GM21526 (cell line): Measurements from ENCODE around the gene CYP3A5.
"Not testable (repeated sequence)": the region's sequence is repeated elsewhere in the genome, so short reads cannot be mapped to it uniquely, and the experiment has no call there.

Experiments
- ATAC-seq: cut with Tn5 transposase; IDR thresholded peaks from one replicate; pipeline ENCODE4 v1.9.1; 2021; ENCODE audit warnings: moderate library complexity; ENCODE audit not compliant: unreplicated experiment, low FRiP score

The CYP3A5 gene

DNA sequence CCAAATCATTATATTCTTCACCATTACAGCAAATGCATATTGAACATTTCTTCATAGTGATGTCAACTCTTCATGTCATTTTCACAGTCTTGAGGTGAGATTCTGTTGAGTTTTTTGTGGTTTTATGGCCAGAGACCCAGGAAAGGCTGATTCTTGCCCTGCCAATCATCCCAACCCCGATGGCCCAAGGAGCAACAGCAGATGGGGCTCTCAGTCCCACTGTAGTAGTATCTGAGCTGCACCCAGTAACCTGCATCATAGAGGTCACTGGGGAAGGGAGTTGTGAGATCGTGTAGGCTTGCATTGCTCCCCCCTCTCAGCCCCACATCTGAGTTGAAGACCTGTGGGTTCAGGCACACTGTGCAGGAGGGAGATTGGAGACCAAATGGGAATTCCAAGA is 36.3 kb downstream of the CYP3A5 start:
- ATAC-seq = no peak

DNA sequence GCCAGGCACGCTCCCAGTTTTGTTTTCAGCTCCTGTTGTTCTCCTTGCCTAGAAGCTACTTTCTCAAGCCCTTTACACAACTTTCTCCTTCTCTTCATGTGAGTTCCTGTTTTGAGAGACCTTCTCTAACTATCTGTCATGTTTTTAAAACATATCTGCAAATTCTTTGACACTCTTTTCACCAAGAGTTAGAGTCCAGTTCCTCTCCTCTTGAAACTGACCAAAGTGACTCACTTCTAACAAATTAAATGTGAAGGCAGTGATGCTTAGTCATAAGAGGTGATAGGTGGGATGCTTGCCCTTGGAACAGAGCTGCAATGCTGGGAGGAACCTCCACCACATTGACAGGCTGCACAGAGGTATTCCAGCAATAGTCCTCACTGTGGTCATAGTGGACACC is 37.8 kb downstream of the CYP3A5 start:
- ATAC-seq = no peak

DNA sequence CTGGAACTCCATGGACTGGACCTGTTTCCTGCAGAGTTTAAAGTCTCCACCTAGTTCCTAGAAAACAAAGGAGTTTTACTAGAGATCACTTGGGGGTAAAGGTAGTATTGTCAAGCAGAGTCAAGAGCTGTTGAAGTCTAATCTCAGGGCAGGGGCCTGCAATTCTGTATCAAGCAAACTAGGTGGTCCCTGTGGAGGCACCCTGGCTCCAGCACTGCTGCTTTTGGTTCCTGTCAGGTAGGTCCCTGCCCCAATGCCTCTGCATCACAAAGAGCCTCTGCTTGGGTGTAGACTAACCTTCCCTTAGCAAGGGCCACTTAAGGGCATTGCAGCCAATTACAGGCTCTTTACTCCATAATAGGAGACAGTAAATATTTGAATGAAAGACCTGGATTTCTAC is 40.5 kb downstream of the CYP3A5 start:
- no peak for ATAC-seq

DNA sequence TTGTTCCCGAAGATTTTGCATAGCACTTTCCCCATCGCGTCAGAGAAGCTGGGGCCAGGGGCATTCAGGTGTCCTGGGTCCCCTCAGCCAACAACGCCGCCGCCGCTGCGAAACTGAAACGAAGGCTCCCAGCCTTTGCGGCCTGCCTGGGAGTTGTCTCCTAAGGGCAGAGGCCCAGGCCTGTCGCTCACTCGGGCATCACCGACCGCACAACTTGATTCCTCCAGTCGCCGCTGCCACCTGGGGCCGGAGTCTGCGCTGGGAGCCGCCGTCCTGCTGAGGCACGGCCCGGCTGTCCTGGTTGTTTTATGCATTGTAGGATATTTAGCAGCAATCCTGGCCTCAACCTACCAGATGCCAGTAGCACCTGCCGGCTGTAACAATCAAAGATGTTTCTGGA is 41.1 kb downstream of the CYP3A5 start:
- ATAC-seq = no peak

DNA sequence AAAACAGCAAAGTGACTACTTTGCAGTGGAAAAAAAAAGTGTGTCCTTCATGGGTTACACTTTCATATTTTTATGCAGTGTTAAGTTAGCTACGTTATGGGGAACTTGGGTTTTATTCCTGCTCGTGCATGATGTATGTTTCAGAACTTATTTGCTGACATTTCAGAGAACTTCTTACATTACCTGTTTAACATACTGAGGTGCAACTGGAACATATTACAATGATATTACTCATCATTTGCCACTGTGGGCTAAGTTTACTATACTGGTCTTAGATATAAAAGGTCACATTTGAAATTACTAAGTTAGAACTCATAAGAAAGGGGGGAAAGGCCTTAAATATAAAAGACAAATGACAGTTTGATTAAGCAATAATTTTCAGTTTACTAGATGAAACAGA is 42.4 kb downstream of the CYP3A5 start:
- ATAC-seq = not testable (repeated sequence)

DNA sequence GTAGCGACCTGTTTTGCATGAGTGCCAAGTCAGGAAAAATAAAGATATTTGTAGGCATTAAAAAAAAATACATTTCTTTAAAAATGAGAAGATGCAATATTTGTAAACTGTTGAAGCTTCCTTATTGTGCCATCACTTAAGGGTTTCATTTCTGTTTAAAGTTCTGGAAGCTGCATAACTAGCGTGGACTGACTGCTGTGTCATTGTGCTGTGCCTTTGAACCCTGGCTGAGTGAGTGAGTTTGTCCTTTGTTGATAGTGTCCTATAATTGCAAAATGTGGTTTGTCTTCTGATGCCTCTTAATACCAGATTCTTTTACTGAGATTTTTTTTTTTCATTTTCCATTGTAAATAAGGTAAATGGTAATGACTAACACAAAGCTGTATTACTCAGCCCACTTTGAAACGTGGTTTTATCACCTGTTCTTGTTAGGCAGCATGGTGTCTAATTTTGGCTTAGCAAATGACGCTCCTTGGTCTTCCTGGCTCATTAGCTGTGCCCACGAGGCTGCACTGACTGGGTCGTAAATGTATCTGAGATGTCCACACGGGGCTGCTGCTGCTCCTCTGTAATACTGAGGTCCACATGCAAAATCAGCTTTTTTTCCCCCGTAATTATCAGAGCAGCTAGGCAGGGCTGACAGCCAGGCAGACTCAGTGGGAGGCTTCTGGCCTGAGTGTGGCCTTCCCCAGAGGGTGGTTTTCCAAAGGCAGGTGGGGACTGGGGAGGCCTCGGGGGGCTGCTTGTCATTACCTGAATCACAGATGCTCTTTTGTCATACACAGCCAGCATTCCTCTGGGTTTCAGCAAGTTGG is 48.3 kb downstream of the CYP3A5 start:
- ATAC-seq = no peak

DNA sequence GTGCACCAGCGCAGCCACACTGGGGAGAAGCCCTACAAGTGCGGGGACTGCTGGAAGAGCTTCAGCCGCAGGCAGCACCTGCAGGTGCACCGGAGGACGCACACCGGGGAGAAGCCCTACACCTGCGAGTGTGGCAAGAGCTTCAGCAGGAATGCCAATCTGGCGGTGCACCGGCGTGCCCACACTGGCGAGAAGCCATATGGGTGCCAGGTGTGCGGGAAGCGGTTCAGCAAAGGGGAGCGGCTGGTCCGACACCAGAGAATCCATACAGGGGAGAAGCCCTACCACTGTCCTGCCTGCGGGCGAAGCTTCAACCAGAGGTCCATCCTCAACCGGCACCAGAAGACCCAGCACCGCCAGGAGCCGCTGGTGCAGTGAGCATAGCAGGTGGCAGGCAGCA is 50.2 kb downstream of the CYP3A5 start:
- no peak for ATAC-seq

DNA sequence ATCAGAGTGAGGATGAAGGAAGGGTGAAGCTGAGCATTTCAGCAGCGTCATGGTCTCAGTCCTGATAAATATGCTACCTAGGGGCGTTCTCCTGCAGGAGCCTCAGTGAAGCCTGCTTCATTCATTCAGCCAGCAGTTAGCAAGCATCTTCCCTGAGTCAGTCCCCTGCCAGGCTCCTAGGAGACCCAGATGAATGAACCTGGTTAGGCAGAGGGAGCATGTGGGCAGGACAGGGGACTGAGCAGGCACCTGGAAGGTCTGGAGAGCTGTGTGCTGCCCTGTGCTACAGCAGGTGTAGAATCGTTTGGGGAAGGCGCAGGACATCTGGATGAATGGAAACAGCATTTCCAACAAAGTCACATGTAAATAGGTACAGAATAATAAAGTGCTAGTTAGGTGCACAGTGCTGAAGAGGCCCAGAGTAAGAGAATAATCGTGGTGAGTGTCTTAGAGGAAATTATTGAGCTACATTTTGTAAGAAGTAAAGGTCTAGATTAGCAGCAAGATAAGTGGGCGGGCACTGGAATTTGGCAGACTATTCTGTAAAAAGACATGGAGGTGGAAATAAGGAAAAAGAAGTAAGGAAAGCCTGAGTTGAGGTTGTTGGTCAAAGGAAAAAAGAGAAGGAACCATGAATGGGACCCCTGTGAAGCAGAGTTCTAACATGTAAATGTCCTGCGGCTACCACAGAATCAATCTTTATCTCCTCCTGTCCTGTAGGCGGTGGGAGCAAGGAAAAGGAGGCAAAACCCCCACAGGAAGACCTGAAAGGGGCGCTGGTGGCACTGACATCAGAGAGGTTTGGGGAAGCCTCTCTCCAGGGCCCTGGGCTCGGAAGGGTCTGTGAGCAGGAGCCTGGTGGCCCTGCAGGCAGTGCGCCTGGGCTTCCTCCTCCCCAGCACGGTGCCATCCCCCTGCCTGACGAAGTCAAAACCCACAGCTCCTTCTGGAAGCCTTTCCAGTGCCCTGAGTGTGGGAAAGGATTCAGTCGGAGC is 51.0 kb downstream of the CYP3A5 start:
- no peak for ATAC-seq

DNA sequence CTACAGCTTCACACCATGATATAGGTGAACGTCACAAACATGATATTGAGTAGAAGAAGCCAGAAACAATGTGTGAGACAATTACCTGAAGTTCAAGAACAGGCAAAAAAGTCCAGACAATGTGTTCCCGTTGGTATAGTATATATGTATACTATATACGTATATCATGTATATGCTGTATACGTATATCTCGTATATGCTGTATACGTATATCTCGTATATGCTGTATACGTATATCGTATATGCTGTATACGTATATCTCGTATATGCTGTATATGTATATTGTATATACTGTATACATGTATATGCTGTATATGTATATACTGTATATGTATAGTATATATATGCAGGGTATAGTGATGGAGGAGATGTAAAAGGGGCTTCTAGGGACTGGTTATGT is 52.3 kb downstream of the CYP3A5 start:
- ATAC-seq = no peak

DNA sequence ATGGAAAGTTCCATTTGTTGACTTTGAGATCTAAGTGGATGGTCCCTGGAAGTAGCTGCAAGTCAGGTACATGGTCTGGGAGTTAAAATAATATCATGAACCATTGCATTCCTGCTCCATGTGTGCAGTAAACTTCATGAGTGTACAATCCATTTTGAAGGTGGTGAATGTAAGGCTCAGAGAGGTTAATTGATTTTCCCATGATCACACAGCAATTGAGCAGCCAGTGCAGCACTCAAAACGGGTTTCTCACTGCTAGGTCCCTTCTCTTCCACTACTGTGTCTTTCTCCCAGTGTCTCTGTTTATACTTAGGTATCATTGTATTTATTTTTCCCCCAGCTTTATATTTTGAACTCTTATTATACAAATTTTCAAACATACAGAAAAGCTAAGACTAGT is 53.1 kb downstream of the CYP3A5 start:
- ATAC-seq = no peak

DNA sequence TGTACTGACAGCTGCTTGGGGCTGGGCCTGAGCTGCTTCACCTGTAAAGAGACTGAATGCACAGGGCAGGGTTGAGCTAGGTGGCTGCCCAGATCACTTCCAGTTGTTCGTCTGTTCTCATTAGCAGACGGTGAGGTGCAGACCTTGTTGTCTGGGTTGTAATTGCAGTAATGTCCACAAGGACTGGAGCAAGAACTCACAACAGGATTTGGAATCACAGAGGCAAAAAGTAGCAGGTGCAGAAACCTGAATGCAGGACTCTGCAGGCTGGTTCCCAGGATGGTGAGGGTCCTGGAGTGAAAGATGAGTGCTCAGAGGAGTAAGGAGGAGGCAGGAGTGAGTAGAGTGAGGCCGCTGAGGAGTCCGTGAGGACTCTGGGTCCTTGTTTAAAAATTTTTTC is 53.8 kb downstream of the CYP3A5 start:
- ATAC-seq = no peak

DNA sequence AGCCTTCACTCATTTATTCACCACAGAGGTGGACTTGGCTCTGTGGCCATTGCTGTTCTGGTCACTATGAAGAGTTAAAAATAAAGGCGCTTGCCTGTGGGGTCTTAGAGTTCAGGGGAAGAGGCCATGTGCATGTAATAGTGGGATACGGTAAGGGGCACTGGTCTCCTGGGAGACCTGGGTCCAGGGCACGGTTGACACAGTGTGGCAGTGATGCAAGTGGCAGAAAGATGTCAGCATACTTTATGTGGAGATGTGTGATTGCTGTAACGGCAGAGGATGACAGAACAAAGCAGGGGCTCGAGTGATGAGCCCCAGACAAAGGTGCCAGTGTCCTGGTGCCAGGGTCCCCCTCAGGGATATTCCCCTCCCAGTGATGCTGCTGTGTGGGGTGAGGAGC is 54.5 kb downstream of the CYP3A5 start:
- ATAC-seq = no peak

DNA sequence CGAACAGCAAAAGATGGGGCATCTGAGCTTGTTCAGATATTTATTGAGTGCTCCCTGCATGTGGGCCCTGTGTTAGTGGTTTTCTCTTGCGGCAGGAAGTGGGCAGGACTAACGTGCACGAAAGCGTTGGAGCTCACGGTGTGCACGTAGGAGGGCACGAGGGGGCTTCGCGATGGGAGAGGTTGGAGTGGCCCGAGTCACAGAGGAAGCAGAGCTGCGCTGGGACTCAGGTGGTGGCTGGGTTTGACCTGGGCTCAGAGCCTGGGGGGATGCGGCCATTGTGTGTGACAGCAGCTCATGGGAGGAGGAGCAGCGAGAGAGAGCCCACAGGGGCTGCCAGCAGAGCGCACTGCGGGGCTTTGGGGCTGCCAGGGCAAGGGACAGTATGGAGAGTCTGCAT is 55.3 kb downstream of the CYP3A5 start:
- ATAC-seq = no peak

DNA sequence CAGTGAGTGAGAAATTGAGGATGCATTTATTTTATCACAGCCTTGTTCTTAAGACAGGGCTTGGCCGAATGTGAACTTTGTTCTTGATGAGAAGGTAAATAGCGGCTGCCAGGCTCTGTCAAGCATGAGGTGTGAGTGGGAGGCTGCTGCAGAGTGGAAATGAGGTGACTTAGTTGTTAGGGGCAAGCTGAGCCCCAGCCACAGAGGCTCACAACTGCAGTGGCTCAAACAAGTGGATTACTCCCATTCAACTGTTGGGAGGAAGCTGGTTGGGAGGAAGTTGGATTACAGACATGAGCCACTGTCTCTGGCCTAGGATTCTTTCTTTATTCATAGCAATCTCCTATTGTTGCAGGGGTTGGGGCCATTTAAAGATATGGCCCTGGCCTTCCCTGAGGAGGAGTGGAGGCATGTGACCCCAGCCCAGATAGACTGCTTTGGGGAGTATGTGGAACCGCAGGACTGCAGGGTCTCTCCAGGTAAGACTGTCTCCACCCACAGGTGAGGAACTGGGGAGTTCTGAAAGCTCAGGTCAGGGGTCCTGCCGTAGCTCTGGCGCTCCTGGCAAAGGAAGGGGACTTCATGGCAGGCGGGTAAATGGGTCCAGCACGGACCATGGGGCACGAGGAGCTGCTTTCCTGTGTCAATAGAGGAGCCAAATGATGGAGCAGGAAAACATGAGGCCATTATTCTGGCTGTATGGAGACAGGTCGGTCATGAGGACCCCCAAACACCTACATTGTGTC is 55.9 kb downstream of the CYP3A5 start:
- no peak for ATAC-seq

DNA sequence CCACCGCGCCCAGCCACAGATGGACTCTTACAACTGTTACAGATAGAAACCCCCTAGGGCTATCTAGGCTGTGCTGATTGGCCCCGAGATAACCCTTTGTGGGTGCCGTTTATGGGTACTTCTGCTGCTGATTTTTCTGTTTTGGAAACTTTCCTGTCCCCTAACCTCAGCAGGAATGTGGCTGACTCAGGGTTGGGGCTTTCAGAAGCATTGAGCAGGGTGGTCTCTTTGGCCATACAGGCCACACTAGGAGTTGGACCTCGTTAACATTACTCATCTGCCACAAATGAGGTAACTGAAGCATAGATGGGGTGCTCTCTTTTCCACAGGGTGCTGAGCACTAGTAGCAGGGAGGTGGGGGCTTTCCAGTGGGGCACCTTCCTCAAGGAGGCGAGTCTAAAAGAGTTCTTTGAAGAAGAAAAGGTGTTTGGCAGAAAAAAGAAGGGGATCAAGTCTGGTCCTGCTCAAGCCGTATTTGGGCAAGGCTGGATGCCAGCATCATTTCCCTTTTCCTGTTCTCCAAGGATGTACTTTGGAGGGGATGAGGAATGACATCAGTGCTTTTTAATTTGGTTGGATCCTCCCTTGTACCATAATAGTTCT is 56.6 kb downstream of the CYP3A5 start:
- ATAC-seq = no peak

DNA sequence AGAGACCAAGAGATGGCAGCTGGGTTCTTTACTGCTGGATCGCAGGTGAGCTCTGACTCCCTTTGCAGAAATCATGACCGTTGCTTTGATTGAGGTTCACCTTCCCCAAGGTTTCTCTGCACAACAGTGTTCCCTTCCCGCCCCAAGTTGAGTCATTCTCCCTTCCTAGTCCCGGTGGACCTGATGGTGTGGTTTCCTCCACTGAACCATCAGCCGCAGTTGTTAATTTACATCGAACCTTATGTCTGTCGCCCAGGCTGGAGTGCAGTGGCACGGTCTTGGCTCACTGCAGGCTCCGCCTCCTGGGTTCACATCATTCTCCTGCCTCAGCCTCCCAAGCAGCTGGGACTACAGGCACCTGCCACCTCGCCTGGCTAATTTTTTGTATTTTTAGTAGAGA is 57.2 kb downstream of the CYP3A5 start:
- no peak for ATAC-seq

DNA sequence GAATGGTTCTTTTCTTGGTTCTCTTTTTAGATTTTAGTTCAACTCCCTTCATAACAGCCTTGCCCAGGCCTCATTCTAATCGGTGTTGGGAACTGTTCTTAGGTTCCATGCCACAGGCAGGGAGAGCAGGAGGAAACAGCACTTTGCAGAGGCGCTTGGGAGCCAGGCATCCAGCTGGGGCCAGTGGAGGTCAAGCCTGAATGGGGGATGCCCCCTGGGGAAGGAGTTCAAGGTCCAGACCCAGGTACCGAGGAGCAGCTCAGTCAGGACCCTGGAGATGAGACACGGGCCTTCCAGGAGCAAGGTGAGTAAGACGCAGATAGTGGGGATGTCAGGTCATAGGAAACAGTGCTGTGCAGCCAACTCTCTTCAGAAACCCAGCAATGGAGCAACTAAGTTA is 58.5 kb downstream of the CYP3A5 start:
- no peak for ATAC-seq

DNA sequence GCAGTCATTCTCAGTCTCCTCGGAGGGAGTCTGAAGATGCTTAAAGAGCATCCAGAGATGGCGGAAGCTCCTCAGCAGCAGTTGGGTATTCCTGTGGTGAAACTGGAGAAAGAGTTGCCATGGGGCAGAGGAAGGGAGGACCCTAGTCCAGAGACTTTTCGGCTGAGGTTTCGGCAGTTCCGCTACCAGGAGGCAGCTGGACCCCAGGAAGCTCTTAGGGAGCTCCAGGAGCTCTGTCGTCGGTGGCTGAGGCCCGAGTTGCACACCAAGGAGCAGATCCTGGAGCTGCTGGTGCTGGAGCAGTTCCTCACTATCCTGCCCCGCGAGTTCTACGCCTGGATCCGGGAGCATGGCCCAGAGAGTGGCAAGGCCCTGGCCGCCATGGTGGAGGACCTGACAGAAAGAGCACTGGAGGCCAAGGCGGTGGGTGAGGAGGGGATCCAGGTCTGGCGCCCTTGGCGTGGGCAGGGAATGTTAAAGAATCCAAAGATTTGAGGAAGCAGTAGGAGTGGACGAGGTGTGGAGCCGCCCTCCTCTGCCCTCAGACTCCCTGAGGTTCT is 60.1 kb downstream of the CYP3A5 start:
- ATAC-seq = no peak

DNA sequence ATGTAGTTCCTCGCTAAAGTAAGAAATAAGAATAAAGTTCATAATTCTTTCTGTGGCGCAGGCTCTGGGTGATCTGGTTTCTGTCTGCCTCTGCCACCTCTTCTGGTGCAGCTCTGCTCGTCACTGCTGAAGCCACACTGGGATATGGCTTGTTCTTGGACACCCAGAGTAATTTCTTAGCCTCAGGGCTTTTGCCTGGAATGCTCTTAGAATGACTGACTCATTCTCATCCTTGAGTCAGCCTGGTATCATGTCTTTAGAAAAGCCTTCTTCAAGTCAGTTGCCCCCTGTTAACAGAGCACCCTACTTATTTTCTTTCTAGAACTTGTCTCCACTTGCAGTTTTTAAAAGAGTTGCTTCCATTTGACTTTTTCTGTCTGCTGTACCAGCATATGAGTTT is 61.1 kb downstream of the CYP3A5 start:
- no peak for ATAC-seq

DNA sequence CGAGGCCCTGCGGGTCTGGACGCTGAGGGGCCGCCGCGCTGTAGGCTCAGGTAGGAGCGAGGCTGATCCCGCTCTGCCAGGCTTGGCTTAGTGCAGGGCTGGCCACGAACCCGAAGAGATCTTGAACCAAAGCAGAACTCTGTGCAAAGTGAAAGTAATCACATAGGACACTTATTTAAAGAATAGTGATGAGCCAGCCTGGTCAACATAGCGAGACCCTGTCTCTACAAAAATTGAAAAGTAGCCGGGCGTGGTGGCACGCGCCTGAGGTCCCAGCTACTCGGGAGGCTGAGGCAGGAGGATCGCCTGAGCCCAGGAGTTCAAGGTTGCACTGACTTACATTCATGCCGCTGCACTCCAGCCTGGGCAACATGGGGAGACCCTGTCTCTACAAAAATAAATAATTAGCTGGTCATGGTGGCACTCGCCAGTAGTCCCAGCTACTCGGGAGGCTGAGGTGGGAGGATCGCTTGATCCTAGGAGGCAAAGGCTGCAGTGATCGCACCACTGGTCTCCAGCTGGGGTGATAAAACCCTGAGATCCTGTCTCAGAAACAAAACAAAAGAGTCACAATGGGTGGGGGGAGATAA is 62.5 kb downstream of the CYP3A5 start:
- no peak for ATAC-seq
